HS-27A (cell line): ENCODE results near the gene TMEM223.
A peak's percentile ranks its signal among the peaks of the same experiment; 100 is the strongest.
"Not testable (repeated sequence)": the region's sequence is repeated elsewhere in the genome, so short reads cannot be mapped to it uniquely, and the experiment has no call there.

Experiments used
- DNase-seq: peaks from one replicate; pipeline ENCODE4 v3.0.0-alpha.2; 2012; ENCODE audit warnings: low read depth, missing footprints

The TMEM223 gene

GRCh38 chr11:62799486-62799885 is 7.7 kb upstream of the TMEM223 start:
- DNase-seq = no peak

- DNase-seq = no peak
Measured at GRCh38 chr11:62796281-62796680, 4.5 kb upstream of the TMEM223 start.

GRCh38 chr11:62794201-62794775 is 2.5 kb upstream of the TMEM223 start:
- no peak for DNase-seq

GRCh38 chr11:62792202-62792575 is 383 bp upstream of the TMEM223 start:
- DNase-seq = no peak

- DNase-seq = no peak
Measured at GRCh38 chr11:62789576-62789975, 2.2 kb downstream of the TMEM223 start.

GRCh38 chr11:62788991-62789390 is 2.8 kb downstream of the TMEM223 start:
- no peak for DNase-seq

- peak; percentile 98 for DNase-seq
Measured at GRCh38 chr11:62787005-62787759, 4.6 kb downstream of the TMEM223 start, which contains the start of gene TMEM179B. Gene TMEM179B, plus strand, starts transcription at chr11:62787402. Its CDS starts 30 bp downstream, at chr11:62787432.

- no peak for DNase-seq
Measured at GRCh38 chr11:62786318-62787004, 5.3 kb downstream of the TMEM223 start.

GRCh38 chr11:62782753-62783152 is 9.1 kb downstream of the TMEM223 start:
- DNase-seq = no peak

GRCh38 chr11:62778441-62778840 is 13.4 kb downstream of the TMEM223 start:
- no peak for DNase-seq

- DNase-seq = no peak
Measured at GRCh38 chr11:62777389-62777788, 14.4 kb downstream of the TMEM223 start.

GRCh38 chr11:62775646-62776045 is 16.2 kb downstream of the TMEM223 start:
- DNase-seq = no peak

- DNase-seq = no peak
Measured at GRCh38 chr11:62774407-62774806, 17.4 kb downstream of the TMEM223 start.

GRCh38 chr11:62771144-62772021 is 20.4 kb downstream of the TMEM223 start, which contains the start of gene TAF6L:
Gene TAF6L, plus strand, starts transcription at chr11:62771396. Its CDS starts 4,388 bp downstream, at chr11:62775784.
- DNase-seq = peak; percentile 95

- DNase-seq = no peak
Measured at GRCh38 chr11:62770778-62771143, 21.0 kb downstream of the TMEM223 start.

GRCh38 chr11:62760867-62761227 is 31.0 kb downstream of the TMEM223 start:
- DNase-seq = not testable (repeated sequence)

GRCh38 chr11:62757846-62758788 is 33.7 kb downstream of the TMEM223 start:
- DNase-seq = no peak

- DNase-seq = no peak
Measured at GRCh38 chr11:62755086-62755615, 36.7 kb downstream of the TMEM223 start.

- peak; percentile 99 for DNase-seq
Measured at GRCh38 chr11:62753736-62754603, 37.8 kb downstream of the TMEM223 start, which contains the start of gene ZBTB3. Gene ZBTB3, minus strand, starts transcription at chr11:62754160. Its CDS starts 496 bp downstream, at chr11:62753664.
